ENCODE data around the gene APOA4. TPM values are rescaled to one million over a fixed set of nuclear protein-coding genes. Genes with fewer than 3 reads are reported as not detected.

APOA4 gene
- total and polyA plus RNA-seq, 2 of the 13 experiments (the other 11 are each of a cell fraction or from before 2014, with no cell fraction given) = 3.8 to 7.2 TPM

DNA sequence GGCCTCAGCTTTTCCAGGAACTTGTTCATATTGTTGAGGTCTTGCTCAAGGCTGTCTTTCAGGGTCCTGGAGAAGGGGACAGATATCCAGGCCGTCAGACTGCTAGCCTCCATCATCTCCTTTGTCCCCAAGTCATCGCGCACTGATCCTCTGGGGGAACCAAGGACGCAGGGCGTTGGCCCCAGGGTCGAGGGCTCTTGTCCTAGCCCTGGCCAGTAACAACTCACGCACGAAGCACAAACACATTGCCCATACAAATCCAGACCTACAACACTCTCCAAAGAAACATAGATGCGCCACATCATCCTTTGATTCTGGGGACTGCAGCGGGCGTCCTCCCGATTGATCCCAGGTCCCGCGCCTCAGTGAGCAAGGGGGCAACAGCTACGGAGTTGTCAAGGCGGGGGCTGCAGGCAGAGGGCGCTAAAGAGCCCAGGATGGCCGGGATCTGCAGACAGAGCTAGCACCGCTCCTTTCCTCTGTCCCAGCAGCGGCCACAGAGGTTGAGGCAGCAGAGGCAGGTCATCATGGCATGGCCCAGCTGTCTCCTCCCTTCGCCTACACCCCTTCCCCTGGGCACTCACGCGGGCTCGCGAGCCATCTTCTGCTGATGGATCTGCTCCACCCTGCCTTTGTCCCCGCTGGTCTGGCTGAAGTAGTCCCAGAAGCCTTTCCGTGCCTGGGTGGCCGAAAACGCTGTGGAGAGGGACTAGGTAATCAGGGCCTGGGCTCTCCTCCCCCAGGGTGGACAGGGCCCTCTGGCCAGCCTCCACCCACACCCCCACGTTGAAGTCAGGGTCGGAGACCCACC is 31.9 kb downstream of the APOA4 start (continued):
- TF ChIP-seq, protein P1, sequence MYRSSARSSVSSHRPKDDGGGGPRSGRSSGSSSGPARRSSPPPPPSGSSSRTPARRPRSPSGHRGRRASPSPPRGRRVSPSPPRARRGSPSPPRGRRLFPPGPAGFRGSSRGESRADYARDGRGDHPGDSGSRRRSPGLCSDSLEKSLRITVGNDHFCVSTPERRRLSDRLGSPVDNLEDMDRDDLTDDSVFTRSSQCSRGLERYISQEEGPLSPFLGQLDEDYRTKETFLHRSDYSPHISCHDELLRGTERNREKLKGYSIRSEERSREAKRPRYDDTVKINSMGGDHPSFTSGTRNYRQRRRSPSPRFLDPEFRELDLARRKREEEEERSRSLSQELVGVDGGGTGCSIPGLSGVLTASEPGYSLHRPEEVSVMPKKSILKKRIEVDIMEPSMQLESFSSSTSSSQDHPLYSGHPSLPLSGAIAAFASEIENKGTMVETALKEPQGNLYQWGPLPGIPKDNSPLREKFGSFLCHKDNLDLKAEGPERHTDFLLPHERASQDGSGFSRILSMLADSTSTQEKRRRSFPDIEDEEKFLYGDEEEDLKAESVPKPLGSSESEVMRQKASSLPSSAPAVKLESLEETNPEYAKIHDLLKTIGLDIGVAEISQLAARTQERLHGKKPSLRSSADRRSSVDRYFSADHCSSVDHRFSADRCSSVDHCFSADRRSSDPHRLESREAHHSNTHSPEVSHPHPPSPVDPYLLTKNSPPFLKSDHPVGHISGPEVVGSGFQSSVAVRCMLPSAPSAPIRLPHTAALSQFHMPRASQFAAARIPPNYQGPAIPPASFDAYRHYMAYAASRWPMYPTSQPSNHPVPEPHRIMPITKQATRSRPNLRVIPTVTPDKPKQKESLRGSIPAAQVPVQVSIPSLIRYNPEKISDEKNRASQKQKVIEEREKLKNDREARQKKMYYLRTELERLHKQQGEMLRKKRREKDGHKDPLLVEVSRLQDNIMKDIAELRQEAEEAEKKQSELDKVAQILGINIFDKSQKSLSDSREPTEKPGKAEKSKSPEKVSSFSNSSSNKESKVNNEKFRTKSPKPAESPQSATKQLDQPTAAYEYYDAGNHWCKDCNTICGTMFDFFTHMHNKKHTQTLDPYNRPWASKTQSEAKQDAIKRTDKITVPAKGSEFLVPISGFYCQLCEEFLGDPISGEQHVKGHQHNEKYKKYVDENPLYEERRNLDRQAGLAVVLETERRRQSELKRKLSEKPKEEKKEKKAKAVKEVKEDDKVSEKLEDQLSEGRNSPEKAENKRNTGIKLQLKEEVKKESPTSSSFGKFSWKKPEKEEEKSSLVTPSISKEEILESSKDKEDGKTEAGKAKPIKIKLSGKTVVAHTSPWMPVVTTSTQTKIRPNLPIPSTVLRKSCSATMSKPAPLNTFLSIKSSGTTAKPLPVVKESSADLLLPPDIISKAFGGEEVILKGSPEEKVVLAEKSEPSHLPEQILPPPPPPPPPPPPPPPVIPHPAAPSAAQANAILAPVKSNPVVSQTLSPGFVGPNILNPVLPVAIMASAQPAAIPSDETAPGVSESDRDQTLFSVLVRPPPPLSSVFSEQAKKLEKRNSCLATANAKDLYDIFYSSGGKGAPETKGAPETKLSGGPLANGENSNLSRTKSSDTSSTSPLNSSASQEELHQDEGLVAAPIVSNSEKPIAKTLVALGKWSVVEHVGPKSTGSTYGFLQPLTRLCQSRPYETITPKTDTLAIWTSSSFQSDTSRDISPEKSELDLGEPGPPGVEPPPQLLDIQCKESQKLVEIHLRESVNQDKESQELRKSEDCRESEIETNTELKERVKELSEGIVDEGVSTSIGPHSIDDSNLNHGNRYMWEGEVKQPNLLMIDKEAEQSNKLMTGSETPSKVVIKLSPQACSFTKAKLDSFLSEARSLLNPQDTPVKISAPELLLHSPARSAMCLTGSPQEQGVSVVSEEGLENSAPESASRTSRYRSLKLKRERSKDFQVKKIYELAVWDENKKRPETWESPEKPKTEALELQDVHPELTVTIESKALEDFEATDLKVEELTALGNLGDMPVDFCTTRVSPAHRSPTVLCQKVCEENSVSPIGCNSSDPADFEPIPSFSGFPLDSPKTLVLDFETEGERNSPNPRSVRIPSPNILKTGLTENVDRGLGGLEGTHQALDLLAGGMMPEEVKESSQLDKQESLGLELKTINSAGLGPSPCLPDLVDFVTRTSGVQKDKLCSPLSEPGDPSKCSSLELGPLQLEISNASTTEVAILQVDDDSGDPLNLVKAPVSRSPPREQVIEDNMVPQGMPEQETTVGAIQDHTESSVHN (CRISPR knock-in tag; IDR thresholded peaks at IDR 0.05) = no peak
- TF ChIP-seq MAFK (conservative IDR thresholded peaks at IDR 0.05 in 1 of 2, IDR thresholded peaks at IDR 0.05 in 1 of 2; ENCODE audit: low read length in 2 of 2) (no peak), SYNCRIP (IDR thresholded peaks at IDR 0.05; ENCODE audit: insufficient read depth, low read depth, low read length) (no peak), GATAD1 (CRISPR knock-in tag; IDR thresholded peaks at IDR 0.05) (peak; percentile 49; the same call in 1 of the 2 replicates), FOXA1 (IDR thresholded peaks at IDR 0.05) (no peak), FOXA1 (CRISPR knock-in tag; IDR thresholded peaks at IDR 0.05) (no peak), ZBTB20 (CRISPR knock-in tag; IDR thresholded peaks at IDR 0.05; ENCODE audit: borderline replicate concordance, low read depth) (no peak), NFIB (CRISPR knock-in tag; IDR thresholded peaks at IDR 0.05; ENCODE audit: borderline replicate concordance) (no peak), SAP130 (CRISPR knock-in tag; IDR thresholded peaks at IDR 0.05; ENCODE audit: low read depth) (peak; percentile 70), ZFY (CRISPR knock-in tag; IDR thresholded peaks at IDR 0.05) (peak; percentile 58), ZFP90 (CRISPR knock-in tag; IDR thresholded peaks at IDR 0.05; ENCODE audit: borderline replicate concordance) (peak; percentile 63; the same call in 1 of the 2 replicates), PRMT3 (CRISPR knock-in tag; IDR thresholded peaks at IDR 0.05; ENCODE audit: borderline replicate concordance, low read depth) (no peak), ZNF354B (CRISPR knock-in tag; IDR thresholded peaks at IDR 0.05) (no peak), NBN (conservative IDR thresholded peaks at IDR 0.05) (no peak), ATF7-NPFF (CRISPR knock-in tag; IDR thresholded peaks at IDR 0.05; ENCODE audit: low read depth) (no peak), FIP1L1 (IDR thresholded peaks at IDR 0.05; ENCODE audit: borderline replicate concordance, insufficient read depth, low read depth, low read length) (no peak), ZNF629 (CRISPR knock-in tag; conservative IDR thresholded peaks at IDR 0.05) (no peak)
- TF ChIP-seq, protein P2, sequence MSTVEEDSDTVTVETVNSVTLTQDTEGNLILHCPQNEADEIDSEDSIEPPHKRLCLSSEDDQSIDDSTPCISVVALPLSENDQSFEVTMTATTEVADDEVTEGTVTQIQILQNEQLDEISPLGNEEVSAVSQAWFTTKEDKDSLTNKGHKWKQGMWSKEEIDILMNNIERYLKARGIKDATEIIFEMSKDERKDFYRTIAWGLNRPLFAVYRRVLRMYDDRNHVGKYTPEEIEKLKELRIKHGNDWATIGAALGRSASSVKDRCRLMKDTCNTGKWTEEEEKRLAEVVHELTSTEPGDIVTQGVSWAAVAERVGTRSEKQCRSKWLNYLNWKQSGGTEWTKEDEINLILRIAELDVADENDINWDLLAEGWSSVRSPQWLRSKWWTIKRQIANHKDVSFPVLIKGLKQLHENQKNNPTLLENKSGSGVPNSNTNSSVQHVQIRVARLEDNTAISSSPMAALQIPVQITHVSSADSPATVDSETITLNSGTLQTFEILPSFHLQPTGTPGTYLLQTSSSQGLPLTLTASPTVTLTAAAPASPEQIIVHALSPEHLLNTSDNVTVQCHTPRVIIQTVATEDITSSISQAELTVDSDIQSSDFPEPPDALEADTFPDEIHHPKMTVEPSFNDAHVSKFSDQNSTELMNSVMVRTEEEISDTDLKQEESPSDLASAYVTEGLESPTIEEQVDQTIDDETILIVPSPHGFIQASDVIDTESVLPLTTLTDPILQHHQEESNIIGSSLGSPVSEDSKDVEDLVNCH (CRISPR knock-in tag; IDR thresholded peaks at IDR 0.05) = no peak
- TF ChIP-seq, protein P3, sequence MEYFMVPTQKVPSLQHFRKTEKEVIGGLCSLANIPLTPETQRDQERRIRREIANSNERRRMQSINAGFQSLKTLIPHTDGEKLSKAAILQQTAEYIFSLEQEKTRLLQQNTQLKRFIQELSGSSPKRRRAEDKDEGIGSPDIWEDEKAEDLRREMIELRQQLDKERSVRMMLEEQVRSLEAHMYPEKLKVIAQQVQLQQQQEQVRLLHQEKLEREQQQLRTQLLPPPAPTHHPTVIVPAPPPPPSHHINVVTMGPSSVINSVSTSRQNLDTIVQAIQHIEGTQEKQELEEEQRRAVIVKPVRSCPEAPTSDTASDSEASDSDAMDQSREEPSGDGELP (IDR thresholded peaks at IDR 0.05; ENCODE audit: borderline replicate concordance, low read depth) = peak; percentile 51; the same call in 1 of the 2 replicates

Measured in HepG2 (cell line).